GM15510 (cell line): ENCODE data around the gene SPRR4.

Source experiments
- POLR2A ChIP-seq: IDR thresholded peaks from 3 replicates; pipeline ENCODE4 v1.6.1; 2011; ENCODE audit warnings: borderline replicate concordance; ENCODE audit not compliant: insufficient read length; ENCODE audit errors: extremely low read depth

SPRR4 gene

DNA sequence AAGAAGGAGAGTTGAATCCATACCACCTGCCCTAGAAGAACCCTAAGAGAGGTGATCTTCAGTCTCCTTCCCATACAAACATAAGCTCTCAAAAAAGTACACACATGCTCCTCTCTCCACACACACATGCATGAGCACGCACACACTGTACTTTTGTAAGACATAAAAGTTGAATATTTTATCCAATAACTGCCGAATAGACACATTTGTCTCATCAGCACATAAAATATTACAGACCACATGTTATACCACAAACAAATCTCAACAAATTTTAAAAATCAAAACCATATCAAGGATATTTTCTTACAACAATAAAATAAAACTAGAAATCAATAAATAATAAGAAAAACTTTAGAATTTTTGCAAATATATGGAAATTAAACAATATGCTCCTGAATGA, 16.1 kb downstream of the SPRR4 start:
- no peak for TF ChIP-seq POLR2A

DNA sequence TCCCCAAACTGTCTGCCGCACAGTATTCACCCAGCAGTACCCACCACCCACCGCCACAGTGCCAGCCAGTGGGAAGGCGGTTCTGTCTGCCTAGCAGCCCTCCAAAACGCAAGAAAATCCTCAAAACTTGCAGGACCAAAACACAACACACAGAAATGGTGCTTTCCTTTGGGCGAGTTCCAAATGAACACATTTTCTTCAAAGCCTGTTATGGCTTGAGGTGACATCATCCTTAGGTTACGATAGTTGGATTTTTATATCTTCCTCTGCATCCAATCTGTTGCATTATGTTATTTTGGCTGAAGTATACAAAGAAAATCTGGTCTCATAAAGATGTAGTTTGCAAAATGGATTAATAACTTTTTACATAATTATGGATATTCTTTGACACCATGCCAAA, 22.7 kb downstream of the SPRR4 start:
- TF ChIP-seq POLR2A: no peak

DNA sequence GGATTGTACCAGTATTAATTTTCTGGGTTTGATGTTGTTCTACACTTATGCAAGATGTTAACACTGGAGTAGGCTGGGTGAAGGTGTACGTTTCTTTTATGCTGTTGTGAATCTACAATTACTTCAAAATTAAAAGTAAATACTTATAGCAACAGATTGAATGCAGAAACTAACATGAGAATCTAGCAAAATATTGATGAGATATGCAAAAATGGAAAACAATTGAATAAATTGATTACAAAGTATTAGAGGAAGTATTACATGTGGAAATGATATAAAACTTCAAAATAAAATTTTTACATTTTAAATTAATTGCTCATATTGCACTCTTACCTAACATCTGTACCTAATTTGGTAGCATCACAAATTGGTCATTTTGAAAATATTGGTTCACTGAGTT, 25.4 kb downstream of the SPRR4 start:
- TF ChIP-seq POLR2A: no peak

DNA sequence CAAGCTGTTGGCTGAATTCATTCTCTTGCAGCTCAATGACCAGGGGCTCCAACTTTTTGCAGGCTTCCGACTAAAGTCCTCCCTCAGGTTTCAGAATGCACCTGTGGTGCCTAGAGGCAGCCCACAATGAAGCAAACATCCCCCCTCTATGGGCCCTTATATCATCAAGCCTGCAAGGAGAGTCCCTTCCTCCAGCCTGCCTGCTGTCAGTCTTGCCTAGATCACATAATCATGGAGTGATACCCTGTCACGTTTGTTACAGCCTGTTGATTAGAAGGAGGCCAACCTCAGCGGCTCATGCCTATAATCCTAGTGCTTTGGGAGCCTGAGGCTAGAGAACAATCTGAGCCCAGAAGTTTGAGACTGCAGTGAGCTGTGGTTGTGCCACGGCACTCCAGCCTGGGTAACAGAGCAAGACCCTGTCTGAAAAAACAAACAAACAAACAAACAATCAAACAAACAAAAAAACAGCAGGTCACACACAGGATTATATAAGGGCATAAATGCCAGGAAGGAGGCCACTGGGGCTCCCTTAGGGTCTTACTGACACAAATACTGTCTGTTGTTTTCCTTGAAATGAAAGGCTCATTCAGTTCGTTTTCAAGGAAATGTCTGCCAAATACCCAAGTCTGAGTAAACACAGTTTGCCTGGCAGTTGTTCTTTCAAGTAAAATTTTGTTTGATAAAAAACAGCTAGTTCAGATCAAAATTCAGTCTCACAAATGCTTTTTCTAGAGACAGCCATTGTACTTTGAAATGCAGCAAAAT, 26.4 kb downstream of the SPRR4 start:
- TF ChIP-seq POLR2A: no peak

DNA sequence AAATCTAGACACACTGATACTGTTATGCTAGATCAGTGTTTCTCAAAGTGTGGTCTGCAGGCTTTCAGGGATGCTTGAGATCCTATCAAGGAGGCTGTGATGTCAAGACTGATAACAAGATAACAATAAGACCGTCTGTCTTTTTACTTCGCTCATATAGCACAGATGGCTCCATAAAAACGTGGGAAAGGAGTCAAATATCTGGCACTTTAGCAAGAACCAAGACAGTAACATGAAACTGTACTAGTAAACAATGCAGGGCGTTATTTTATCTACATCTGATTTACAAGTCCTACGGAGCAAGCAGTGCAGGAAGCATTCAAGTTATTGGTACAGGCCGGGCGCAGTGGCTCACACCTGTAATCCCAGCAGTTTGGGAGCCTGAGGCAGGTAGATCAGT, 27.5 kb downstream of the SPRR4 start:
- no peak for TF ChIP-seq POLR2A

DNA sequence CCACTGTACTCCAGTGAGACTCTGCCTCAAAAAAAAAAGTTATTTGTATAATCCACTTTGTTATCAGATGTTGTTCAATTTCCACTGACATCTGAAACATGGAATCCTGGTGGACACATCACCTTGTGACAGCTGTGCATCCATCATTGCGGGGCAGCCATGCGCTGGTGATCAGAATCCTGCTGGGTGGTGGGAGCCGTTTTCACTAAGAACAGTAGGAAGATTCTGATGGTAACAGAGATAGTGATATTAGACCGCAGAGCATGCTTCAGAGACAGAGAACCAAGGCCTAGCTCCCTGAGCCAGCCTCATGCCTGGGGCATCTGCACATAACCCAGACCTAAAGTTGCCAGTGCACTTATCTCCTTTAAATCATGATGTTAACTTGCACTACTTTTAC, 28.0 kb downstream of the SPRR4 start:
- TF ChIP-seq POLR2A: no peak

DNA sequence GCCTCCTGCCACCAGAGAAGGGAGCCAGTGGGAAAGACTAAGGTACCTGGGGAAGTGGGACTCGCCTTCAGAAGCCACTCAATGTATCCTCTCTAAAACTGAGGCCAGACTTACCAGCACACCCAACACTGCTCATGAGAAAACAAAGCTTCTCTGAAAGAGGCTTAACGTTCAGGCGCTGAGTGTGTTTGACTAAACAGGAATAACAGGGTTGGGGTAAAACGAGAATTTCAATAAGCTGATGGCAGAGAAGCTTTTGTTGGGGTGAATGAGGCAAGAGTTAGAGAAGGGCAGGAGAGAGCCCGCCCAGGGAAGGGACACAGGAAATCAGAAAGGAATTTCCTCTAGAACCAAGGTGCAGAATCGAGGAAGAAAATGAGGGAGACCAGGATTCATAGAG, 29.4 kb downstream of the SPRR4 start:
- no peak for TF ChIP-seq POLR2A

DNA sequence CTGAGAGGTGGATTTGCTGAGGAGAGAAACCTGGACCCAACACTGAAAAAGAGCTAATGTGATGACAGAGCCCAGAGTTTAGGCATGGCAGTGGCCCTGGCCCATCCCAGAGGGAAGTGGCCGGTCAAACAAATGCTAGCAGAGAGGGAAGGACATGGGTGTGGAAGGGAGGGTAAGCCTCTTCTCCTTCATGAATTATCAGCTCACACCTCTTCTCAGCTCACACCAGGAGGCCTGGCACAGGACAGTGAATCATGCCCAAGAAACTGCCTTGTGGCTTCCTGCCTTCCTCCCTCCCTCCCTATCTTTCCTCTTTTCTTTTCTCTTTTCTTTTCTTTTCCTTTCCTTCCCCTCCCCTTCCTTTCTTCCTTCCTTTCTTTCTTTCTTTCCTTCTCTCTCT, 29.8 kb downstream of the SPRR4 start:
- TF ChIP-seq POLR2A: no peak

DNA sequence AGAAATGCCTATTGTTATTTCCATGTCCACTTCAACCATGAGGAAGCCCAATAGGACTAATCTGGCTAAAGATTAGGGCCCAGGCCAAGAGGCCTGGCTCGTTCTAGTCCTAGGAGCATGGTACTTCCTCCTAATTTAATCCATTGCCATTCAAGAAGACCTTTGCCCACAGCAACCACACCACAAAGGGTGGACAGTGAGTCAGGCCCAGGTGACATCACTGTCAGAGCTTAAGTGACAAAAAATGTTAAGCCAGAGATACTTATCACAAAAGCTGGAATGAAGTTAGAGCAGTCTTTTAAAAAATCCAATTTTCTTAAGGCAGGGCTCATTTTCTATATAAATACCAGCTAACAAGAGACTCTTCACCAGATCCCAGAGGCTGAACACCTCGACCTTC, 30.9 kb downstream of the SPRR4 start, which contains the start of gene SPRR3:
Gene SPRR3 (plus strand): TSS at position 368 of the 400 bp plus-strand sequence. CDS start 1,272 bp downstream, outside the sequence.
- TF ChIP-seq POLR2A: no peak
